Neutrophil (primary cell): ENCODE results near the gene DAB2.

Source experiments
- H3K27ac ChIP-seq: fragments of 200-600 bp; sonication (generic); 2 replicates; pipeline ENCODE4 v1.5.1; 2016; ENCODE audit warnings: mild to moderate bottlenecking, moderate library complexity
- H3K27me3 ChIP-seq: fragments of 200-600 bp; sonication (generic); 2 replicates; pipeline ENCODE4 v1.6.0; 2016; ENCODE audit warnings: mild to moderate bottlenecking
- H3K36me3 ChIP-seq: fragments of 200-600 bp; sonication (generic); 2 replicates; pipeline ENCODE4 v1.5.1; 2017
- H3K4me1 ChIP-seq, 2 experiments: fragments of 200-600 bp in 1 of 2; sonication (generic) in 1 of 2; 1 replicate in 1 of 2; 2 replicates in 1 of 2; pipeline versions ENCODE4 v1.5.1 to v1.6.1; 2013 to 2016; ENCODE audit warnings: low read depth in 1 of 2, low read length in 1 of 2, mild to moderate bottlenecking in 1 of 2, moderate library complexity in 1 of 2; ENCODE audit not compliant: control insufficient read depth in 1 of 2, insufficient read depth in 1 of 2
- H3K4me3 ChIP-seq, 2 experiments: fragments of 200-600 bp in 1 of 2; sonication (generic) in 1 of 2; 1 replicate in 1 of 2; 2 replicates in 1 of 2; pipeline ENCODE4 v1.5.1; 2013 to 2016; ENCODE audit warnings: low read depth in 1 of 2, low read length in 1 of 2, mild to moderate bottlenecking in 1 of 2, moderate library complexity in 1 of 2
- H3K9me3 ChIP-seq: fragments of 200-600 bp; sonication (generic); 2 replicates; pipeline ENCODE4 v1.5.1; 2016
- CTCF ChIP-seq: fragments of 200-600 bp; sonication (generic); IDR thresholded peaks from 2 replicates; pipeline ENCODE4 v1.5.1; 2016; ENCODE audit warnings: antibody characterized with exemption

The DAB2 gene

GRCh38 chr5:39469176-39469575, 44.4 kb upstream of the DAB2 start:
- no peak for TF ChIP-seq CTCF
- Histone ChIP-seq H3K27me3 (no peaks in the 10 kb centered on the region), H3K36me3 (no peaks in the 10 kb centered on the region), H3K9me3 (no peaks in the 10 kb centered on the region), H3K4me1 (no peaks in the 10 kb centered on the region), H3K4me3 (no peak overlapping the region), H3K27ac (no peak overlapping the region)

DNA sequence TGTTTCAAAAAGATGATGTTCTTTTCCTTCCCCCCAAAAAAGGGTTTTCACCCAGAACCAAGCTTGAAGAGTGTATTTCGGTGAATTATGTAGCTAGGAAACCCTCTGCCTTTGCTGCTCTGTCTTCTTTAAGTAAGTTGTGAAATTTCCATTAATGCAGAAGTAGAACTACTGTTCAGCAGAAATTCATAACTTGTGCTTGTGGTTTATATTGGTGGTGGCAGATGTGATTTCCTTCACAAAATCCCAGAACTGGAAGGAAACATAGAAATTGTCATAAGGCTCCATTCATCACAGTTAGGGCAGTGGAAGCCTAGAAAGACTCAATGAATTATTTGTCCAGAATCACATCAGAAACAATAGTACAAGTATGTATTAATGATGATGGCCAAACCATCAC, 42.1 kb upstream of the DAB2 start:
- Histone ChIP-seq H3K9me3 (no peaks in the 10 kb centered on the region), H3K27ac (no peak overlapping the region), H3K27me3 (no peaks in the 10 kb centered on the region), H3K4me1 (no peaks in the 10 kb centered on the region), H3K36me3 (no peaks in the 10 kb centered on the region), H3K4me3 (no peak overlapping the region)
- TF ChIP-seq CTCF: no peak

GRCh38 chr5:39465843-39466242, 41.1 kb upstream of the DAB2 start:
- no peak overlapping the region for H3K27ac ChIP-seq
- TF ChIP-seq CTCF: no peak
- H3K4me3 ChIP-seq: no peak overlapping the region
- no peaks in the 10 kb centered on the region for H3K36me3 ChIP-seq
- no peaks in the 10 kb centered on the region for H3K4me1 ChIP-seq
- no peaks in the 10 kb centered on the region for H3K9me3 ChIP-seq
- H3K27me3 ChIP-seq: no peaks in the 10 kb centered on the region

DNA sequence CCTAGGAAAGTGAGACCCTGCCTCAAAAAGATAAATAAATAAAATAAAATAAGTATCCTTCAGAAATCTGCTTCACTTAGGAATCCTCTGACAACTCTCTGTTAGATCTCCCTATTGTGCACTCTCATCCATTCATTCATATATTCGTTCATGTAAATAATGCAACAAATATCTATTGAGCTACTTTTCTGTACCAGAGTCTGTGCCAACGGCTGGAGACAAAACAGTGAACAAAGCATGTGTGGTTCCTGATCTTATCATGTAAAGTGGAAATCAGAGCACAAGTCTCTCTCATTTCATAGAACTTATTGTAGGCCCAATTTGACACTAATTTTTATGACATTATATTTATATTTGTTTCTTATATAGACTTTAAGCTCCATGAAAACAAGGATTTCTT, 40.3 kb upstream of the DAB2 start:
- Histone ChIP-seq H3K4me1 (no peaks in the 10 kb centered on the region), H3K27ac (no peak overlapping the region), H3K27me3 (no peaks in the 10 kb centered on the region), H3K36me3 (no peaks in the 10 kb centered on the region), H3K9me3 (no peaks in the 10 kb centered on the region), H3K4me3 (no peak overlapping the region)
- no peak for TF ChIP-seq CTCF

DNA sequence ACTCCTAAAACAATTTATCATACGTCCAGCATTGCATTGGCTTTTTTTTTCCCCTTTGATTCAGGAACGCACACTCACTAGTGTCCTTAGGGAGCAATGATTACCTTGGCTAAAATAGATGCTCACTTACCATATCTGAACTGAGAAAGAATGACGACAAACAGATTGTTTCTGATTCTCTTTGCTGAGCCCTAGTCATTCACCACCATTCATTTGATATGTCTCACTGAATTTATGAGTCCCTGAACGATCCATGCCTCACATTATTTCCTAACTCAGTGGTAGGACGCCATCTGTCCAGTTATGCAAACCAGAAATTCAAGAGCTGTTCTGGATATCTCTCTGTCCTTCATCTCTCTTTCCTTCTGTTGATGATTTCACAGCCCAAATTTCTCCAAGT, 39.3 kb upstream of the DAB2 start:
- Histone ChIP-seq H3K27ac (no peak overlapping the region), H3K36me3 (no peaks in the 10 kb centered on the region), H3K27me3 (no peaks in the 10 kb centered on the region), H3K4me3 (no peak overlapping the region), H3K9me3 (no peaks in the 10 kb centered on the region), H3K4me1 (no peaks in the 10 kb centered on the region)
- TF ChIP-seq CTCF: no peak

DNA sequence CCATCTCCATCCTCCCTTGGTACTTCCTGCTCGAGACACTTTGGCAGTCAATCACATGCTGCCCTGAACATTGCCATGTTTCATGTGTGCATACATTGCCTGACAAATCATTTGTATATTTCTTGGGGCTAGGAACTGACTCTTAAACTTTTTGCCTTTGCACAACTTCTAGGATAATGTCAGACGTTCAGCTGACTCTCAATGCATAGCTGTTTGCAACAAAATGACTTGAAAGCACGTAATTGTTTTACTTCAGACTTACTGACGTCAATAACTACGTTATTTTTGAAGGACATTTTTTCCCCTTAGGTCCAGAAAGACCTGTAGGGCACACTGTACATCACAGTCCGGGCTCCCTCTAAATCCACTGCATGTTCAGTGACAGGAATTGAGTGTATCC, 37.4 kb upstream of the DAB2 start:
- Histone ChIP-seq H3K4me3 (no peak overlapping the region), H3K27me3 (no peaks in the 10 kb centered on the region), H3K36me3 (no peaks in the 10 kb centered on the region), H3K4me1 (no peaks in the 10 kb centered on the region), H3K9me3 (no peaks in the 10 kb centered on the region), H3K27ac (no peak overlapping the region)
- TF ChIP-seq CTCF: no peak
